Measurements from ENCODE around the gene HOXC12. TPM values are rescaled to one million over a fixed set of nuclear protein-coding genes. Genes with fewer than 3 reads are reported as not detected.
A peak's percentile ranks its signal among the peaks of the same experiment; 100 is the strongest.

HOXC12 gene
- total and polyA plus RNA-seq, 2 of the 8 experiments (the other 6 are each of a cell fraction or from before 2014, with no cell fraction given) = not detected

GRCh38 chr12:53941187-53941586 is 13.5 kb upstream of the HOXC12 start:
- Histone ChIP-seq H3K9me3 (ENCODE audit: insufficient read depth in 2 of 2, low read depth in 1 of 2, low read length in 1 of 2) (no peaks in the 10 kb centered on the region), H3K36me3 (ENCODE audit: control insufficient read depth in 2 of 4, insufficient read depth in 4 of 4, low read length in 3 of 4) (peaks cover 0 to 4% (median 0%) of the 10 kb centered on the region in 4 experiments; a peak in 1 of 8 replicates), H3K27me3 (replicated peaks in 1 of 4; ENCODE audit: control insufficient read depth in 3 of 4, extremely low read depth in 1 of 4, insufficient read depth in 3 of 4, low read length in 3 of 4) (peaks cover 91 to 100% (median 97%) of the 10 kb centered on the region in 4 experiments), H3K56ac (replicated peaks; ENCODE audit: insufficient read length, low read depth, low read length) (no peak overlapping the region), H4K8ac (ENCODE audit: extremely low read depth, insufficient read depth, low read length) (no peak overlapping the region), H2AK5ac (ENCODE audit: low read depth, low read length) (no peak overlapping the region), H3K4me1 (replicated peaks in 1 of 4; ENCODE audit: control insufficient read depth in 3 of 4, insufficient read depth in 4 of 4, low read length in 3 of 4) (peaks cover 0 to 6% (median 5%) of the 10 kb centered on the region in 4 experiments; a peak in 4 of 7 replicates), H3K79me1 (ENCODE audit: low read depth, low read length) (no peaks in the 10 kb centered on the region), H2BK120ac (replicated peaks; ENCODE audit: low read depth, low read length) (no peak overlapping the region), H3K9ac (replicated peaks in 1 of 4; ENCODE audit: extremely low read depth in 1 of 4, low read depth in 3 of 4, low read length in 3 of 4) (no peak overlapping the region), H2BK5ac (ENCODE audit: low read depth, low read length) (no peak overlapping the region), H4K91ac (replicated peaks; ENCODE audit: insufficient read length, low read length) (no peak overlapping the region), H3K4me3 (ENCODE audit: extremely low read depth in 1 of 4, insufficient read depth in 2 of 4, low read depth in 3 of 4, low read length in 4 of 4) (no peak overlapping the region), H3K4me2 (ENCODE audit: insufficient read depth in 1 of 2, low read depth in 2 of 2, low read length in 2 of 2) (no peak overlapping the region), H2BK20ac (ENCODE audit: low read length) (no peak overlapping the region), H3K79me2 (ENCODE audit: control insufficient read depth in 1 of 2, insufficient read depth in 2 of 2, low read length in 2 of 2) (no peaks in the 10 kb centered on the region), H4K20me1 (replicated peaks in 1 of 2; ENCODE audit: control insufficient read depth in 1 of 2, insufficient read depth in 2 of 2, low read length in 2 of 2) (peaks cover 12 to 28% of the 10 kb centered on the region in 2 experiments), H2BK15ac (ENCODE audit: low read length) (no peak overlapping the region; the same call in 1 of the 2 replicates), H3K23ac (ENCODE audit: insufficient read length) (no peak overlapping the region), H4K5ac (ENCODE audit: insufficient read length, low read depth, low read length) (no peak overlapping the region), H3K27ac (ENCODE audit: low read depth, low read length) (no peak overlapping the region), H2AFZ (ENCODE audit: low read length) (no peak overlapping the region), H3K18ac (ENCODE audit: extremely low read depth, low read length) (no peak overlapping the region), H3K14ac (ENCODE audit: insufficient read length) (no peak overlapping the region), H3K4ac (replicated peaks; ENCODE audit: insufficient read length, low read depth, low read length) (no peak overlapping the region), H2BK12ac (ENCODE audit: low read depth, low read length) (no peak overlapping the region), H3K23me2 (ENCODE audit: low read depth, low read length) (no peaks in the 10 kb centered on the region)
- CTCF ChIA-PET (ENCODE audit: partially characterized antibody) = interaction anchor here (0.7 to 2.5 kb wide), 3 partner anchors 11 to 172 kb away, joined by 3 to 9 read pairs (median 7); partner anchors contain the start of gene HOXC10
- TF ChIP-seq ZNF274 (IDR thresholded peaks at IDR 0.05; ENCODE audit: borderline replicate concordance, extremely low read depth, low read length) = no peak
- 0 out of 2 replicates have a peak, but pooled peaks have one; percentile 5 for TF ChIP-seq CBX8 (IDR thresholded peaks at IDR 0.05; ENCODE audit: borderline replicate concordance, low read depth, low read length)
- peak; percentile 62 for TF ChIP-seq RNF2 (IDR thresholded peaks at IDR 0.05; ENCODE audit: borderline replicate concordance, low read depth, low read length, missing control alignments, poor library complexity, severe bottlenecking)
- no peak for TF ChIP-seq SUZ12 (IDR thresholded peaks at IDR 0.05; ENCODE audit: low read length)
- DNase-seq (ENCODE audit: low read depth in 1 of 2, low spot score in 2 of 2) (peak in 1 of 2 experiments; percentile 19), FAIRE-seq (no peak)
- POLR2A ChIA-PET (ENCODE audit: partially characterized antibody) = interaction anchor here (1.0 to 1.2 kb wide), 2 partner anchors 12 to 27 kb away, joined by 3 read pairs; no protein-coding TSS in a partner anchor

Measured in H1 (cell line).